Heart left ventricle (tissue), 16 donors: ENCODE measurements around the gene MCTP1. TPM values are rescaled to one million over a fixed set of nuclear protein-coding genes. Genes with fewer than 3 reads are reported as not detected.

ENCODE experiments used
- ATAC-seq, 4 donors: fragments of 200-7000 bp; cut with Tn5 transposase; one replicate each; pipeline ENCODE4 v1.9.1; 2020 to 2022; ENCODE audit warnings: moderate library complexity in 4 of 4, mild to moderate bottlenecking in 3 of 4, moderate number of reproducible peaks in 1 of 4
- DNase-seq, 5 donors: peaks; one replicate each; pipeline ENCODE4 v3.0.0-alpha.2; 2020
- H3K27ac ChIP-seq, 12 donors: fragments of 200-600 bp; sonication (generic) in 4 of 12; one replicate each; pipeline versions ENCODE4 v1.5.0 to v1.8.0; 2016 to 2022; ENCODE audit warnings: mild to moderate bottlenecking in 2 of 12
- H3K27me3 ChIP-seq, 9 donors: fragments of 200-600 bp; sonication (generic) in 2 of 9; one replicate each; pipeline versions ENCODE4 v1.5.1 to v1.8.0; 2016 to 2022; ENCODE audit warnings: mild to moderate bottlenecking in 3 of 9
- H3K36me3 ChIP-seq, 9 donors: fragments of 200-600 bp; sonication (generic) in 2 of 9; one replicate each; pipeline versions ENCODE4 v1.5.0 to v1.8.0; 2018 to 2022; ENCODE audit warnings: mild to moderate bottlenecking in 2 of 9
- H3K4me1 ChIP-seq, 12 donors: fragments of 200-600 bp; sonication (generic) in 4 of 12; one replicate each; pipeline versions ENCODE4 v1.5.0 to v1.8.0; 2016 to 2022; ENCODE audit warnings: mild to moderate bottlenecking in 3 of 12
- H3K4me3 ChIP-seq, 12 donors: fragments of 200-600 bp; sonication (generic) in 4 of 12; one replicate each; pipeline versions ENCODE4 v1.5.0 to v1.8.0; 2017 to 2022; ENCODE audit warnings: mild to moderate bottlenecking in 9 of 12, moderate library complexity in 4 of 12
- H3K9me3 ChIP-seq, 12 donors: fragments of 200-600 bp; sonication (generic) in 4 of 12; one replicate each; pipeline versions ENCODE4 v1.5.0 to v1.8.0; 2016 to 2022; ENCODE audit warnings: mild to moderate bottlenecking in 1 of 12
- CTCF ChIP-seq, 12 donors: fragments of 200-600 bp; sonication (generic) in 4 of 12; IDR thresholded peaks; one replicate each; pipeline versions ENCODE4 v1.5.0 to v1.8.0; 2018 to 2022; ENCODE audit warnings: antibody characterized with exemption in 12 of 12, mild to moderate bottlenecking in 5 of 12
- POLR2A ChIP-seq, 2 donors: fragments of 450-650 bp; IDR thresholded peaks; one replicate each; pipeline ENCODE4 v1.6.1; 2017; ENCODE audit warnings: antibody characterized with exemption in 2 of 2, mild to moderate bottlenecking in 2 of 2, moderate library complexity in 2 of 2
- WGBS, 4 donors: extraction: QIAGEN DNeasy Blood & Tissue Kit in 2 of 4; methylation state at CpG; one replicate each; pipeline versions ENCODE4 v1.1.5 to v1.1.7; 2013 to 2018; 5-methylcytosine and 5-hydroxymethylcytosine counted together
- intact Hi-C, 10 donors: fragments of 100-400 bp; cut with DNase I; formaldehyde crosslinking; loops; one replicate each; pipeline versions ENCODE4 v1.11.1 to v1.14.2; 2022
- polyA plus RNA-seq, 2 donors: library from polyadenylated mRNA; stranded (reverse); fragments of 200-250 nt; gene quantifications; one replicate each; pipeline ENCODE4 v1.2.3, GENCODE V29; 2013
- total RNA-seq, 9 donors: library from RNA; depleted of rRNA in 2 of 9; stranded (reverse); fragments of >200 nt in 2 of 9; fragmentation: NEBNext Ultra II Directional in 3 of 9; extraction: Animal tissue kit (Norgen Biotek cat#: 25700) in 3 of 9; gene quantifications; one replicate each; pipeline versions ENCODE4 v1.1.0 to v1.2.4, GENCODE V29; 2016 to 2023
- donor health status: ischemic (EF 13 %, LVEDD 7.1; RV severe dilation, severe dysfunction).
- donor health status: healthy with polysubstance abuse.
- donor health status: DM: no; HTN: yes; CAD: no.
- donor health status: DM: no; HTN: no; CAD: no.
- donor health status: ischemic (EF 25% LVEDD 6.9; RV normal size, moderate dysfunction).
- donor health status: ischemic (EF 25% LVEDD 5.7; RV mildly dilated, moderate dysfunction).
- donor health status: healthy.
- donor health status: DM: yes; HTN: yes; CAD: no.
- donor health status: ischemic (EF 35%, LVEDD 5.7; RV mildly dilated, moderate dysfunction).
- donor health status: nonischemic (EF 11% LVEDD 7.7; RV severe dilation, severe dysfunction).
- donor health status: DM: yes; HTN: yes; CAD: no.
- donor health status: PGD.
- donor health status: ischemic (EF 29% LVEDD 5.4; RV normal size, mild dysfunction).
- donor health status: nonischemic (EF 23%, LVEDD 6.1; RV moderate dilation, normal function).

MCTP1 gene
- total and polyA plus RNA-seq, 11 donors: 0.91 to 28.4 (median 6.1) TPM

GRCh38 chr5:95066048-95066447 lies 218.8 kb downstream of the MCTP1 start:
- Histone ChIP-seq H3K4me1 (peaks cover 0 to 33% (median 4%) of the 10 kb centered on the region in 12 donors), H3K27me3 (no peaks in the 10 kb centered on the region), H3K4me3 (no peak overlapping the region), H3K9me3 (no peaks in the 10 kb centered on the region), H3K36me3 (no peaks in the 10 kb centered on the region), H3K27ac (no peak overlapping the region)
- 66 to 91% (median 85%) methylated on average over 1 of the region's 1 CpG for WGBS, 4 donors
- no peak for TF ChIP-seq CTCF (IDR thresholded peaks at IDR 0.05)
- TF ChIP-seq POLR2A (IDR thresholded peaks at IDR 0.05): no peak
- DNase-seq (no peak), ATAC-seq (no peak)
- intact Hi-C loops: no loop called here

- DNase-seq: no peak
- no peak for ATAC-seq
- WGBS, 4 donors: 78 to 95% (median 82%) methylated on average over 2 of the region's 2 CpGs
- H3K4me1 ChIP-seq: peaks cover 0 to 22% (median 0%) of the 10 kb centered on the region in 12 donors
- H3K27ac ChIP-seq: no peak overlapping the region
- H3K4me3 ChIP-seq: no peak overlapping the region
- H3K27me3 ChIP-seq: no peaks in the 10 kb centered on the region
- intact Hi-C loops: no loop called here
- no peak for TF ChIP-seq CTCF (IDR thresholded peaks at IDR 0.05)
- no peak for TF ChIP-seq POLR2A (IDR thresholded peaks at IDR 0.05)
- H3K9me3 ChIP-seq: no peaks in the 10 kb centered on the region
- no peaks in the 10 kb centered on the region for H3K36me3 ChIP-seq
Observed at GRCh38 chr5:95063492-95063891, 221.4 kb downstream of the MCTP1 start.

GRCh38 chr5:95060098-95060497 lies 224.8 kb downstream of the MCTP1 start:
- intact Hi-C loops: no loop called here
- Histone ChIP-seq H3K9me3 (no peaks in the 10 kb centered on the region), H3K36me3 (no peaks in the 10 kb centered on the region), H3K4me3 (no peak overlapping the region), H3K27me3 (no peaks in the 10 kb centered on the region), H3K4me1 (peaks cover 0 to 15% (median 0%) of the 10 kb centered on the region in 12 donors), H3K27ac (no peak overlapping the region)
- DNase-seq: no peak
- TF ChIP-seq CTCF (IDR thresholded peaks at IDR 0.05) (no peak), POLR2A (IDR thresholded peaks at IDR 0.05) (no peak)
- ATAC-seq: no peak
- WGBS, 4 donors: 14 to 36% (median 26%) methylated on average over 2 of the region's 2 CpGs

- ATAC-seq: no peak
- intact Hi-C loops: no loop called here
- no peaks in the 10 kb centered on the region for H3K9me3 ChIP-seq
Observed at GRCh38 chr5:95059636-95060035, 225.3 kb downstream of the MCTP1 start.

More at GRCh38 chr5:95059636-95060035, 225.3 kb downstream of the MCTP1 start:
- Histone ChIP-seq H3K36me3 (no peaks in the 10 kb centered on the region), H3K4me3 (no peak overlapping the region), H3K27me3 (no peaks in the 10 kb centered on the region), H3K4me1 (peaks cover 0 to 15% (median 0%) of the 10 kb centered on the region in 12 donors), H3K27ac (no peak overlapping the region)
- no peak for TF ChIP-seq POLR2A (IDR thresholded peaks at IDR 0.05)
- no peak for TF ChIP-seq CTCF (IDR thresholded peaks at IDR 0.05)
- DNase-seq: no peak
